Measurements from ENCODE around the gene BEX2.

Gene BEX2

GRCh38 chrX:103275947-103276567 lies 34.7 kb downstream of the BEX2 start:
- TF ChIP-seq REST (IDR thresholded peaks at IDR 0.05; ENCODE audit: low read depth) (no peak), TCF12 (IDR thresholded peaks at IDR 0.05; ENCODE audit: low read depth) (no peak), RAD21 (IDR thresholded peaks at IDR 0.05; ENCODE audit: low read depth) (no peak)

DNA sequence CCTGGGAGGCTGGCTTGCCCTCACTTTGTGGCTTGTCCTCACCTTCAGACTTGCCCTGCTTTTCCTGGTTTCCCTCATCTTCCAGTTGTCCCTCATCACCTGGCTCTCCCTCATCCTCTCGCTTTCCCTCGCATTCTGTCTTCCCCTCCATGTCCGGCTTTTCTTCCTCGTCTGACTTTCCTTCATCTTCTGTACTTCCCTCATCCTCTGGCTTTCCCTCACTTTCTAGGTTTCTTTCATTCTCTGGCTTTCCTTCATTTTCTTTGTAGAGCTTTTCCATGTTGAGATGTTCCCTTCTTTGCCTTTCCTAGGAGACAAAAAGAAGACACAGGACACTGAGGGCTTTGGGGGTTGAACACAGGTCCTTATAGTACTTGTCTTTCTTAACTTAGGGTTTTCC lies 36.5 kb downstream of the BEX2 start:
- no peak for TF ChIP-seq CEBPB (IDR thresholded peaks at IDR 0.05)
- TF ChIP-seq EP300 (IDR thresholded peaks at IDR 0.05; ENCODE audit: borderline replicate concordance): no peak
- no peak for TF ChIP-seq NFIC (IDR thresholded peaks at IDR 0.05)
- no peak for TF ChIP-seq YY1 (IDR thresholded peaks at IDR 0.05; ENCODE audit: low read depth)
- no peak for TF ChIP-seq RAD21 (IDR thresholded peaks at IDR 0.05; ENCODE audit: low read depth)
- no peak for TF ChIP-seq EGR1 (IDR thresholded peaks at IDR 0.05)
- no peak for TF ChIP-seq TCF12 (IDR thresholded peaks at IDR 0.05; ENCODE audit: low read depth)
- no peak for TF ChIP-seq USF1 (IDR thresholded peaks at IDR 0.05)
- no peak for TF ChIP-seq ZBTB7A (IDR thresholded peaks at IDR 0.05; ENCODE audit: low read depth)
- TF ChIP-seq FOXM1 (IDR thresholded peaks at IDR 0.05; ENCODE audit: borderline replicate concordance, low read depth): no peak
- TF ChIP-seq, protein P1, sequence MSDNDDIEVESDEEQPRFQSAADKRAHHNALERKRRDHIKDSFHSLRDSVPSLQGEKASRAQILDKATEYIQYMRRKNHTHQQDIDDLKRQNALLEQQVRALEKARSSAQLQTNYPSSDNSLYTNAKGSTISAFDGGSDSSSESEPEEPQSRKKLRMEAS (IDR thresholded peaks at IDR 0.05): no peak
- TF ChIP-seq CREB1 (IDR thresholded peaks at IDR 0.05; ENCODE audit: low read depth): no peak
- no peak for TF ChIP-seq TEAD4 (IDR thresholded peaks at IDR 0.05)
- no peak for TF ChIP-seq TAF1 (IDR thresholded peaks at IDR 0.05; ENCODE audit: low read depth)
